LNCAP (cell line): ENCODE data around the gene PLD4.

Experiments
- TF ChIP-seq, protein P1 (sequence below): fragments of 450-650 bp; IDR thresholded peaks from 2 replicates; pipeline ENCODE4 v1.5.1; 2017; ENCODE audit warnings: mild to moderate bottlenecking

PLD4 gene

DNA sequence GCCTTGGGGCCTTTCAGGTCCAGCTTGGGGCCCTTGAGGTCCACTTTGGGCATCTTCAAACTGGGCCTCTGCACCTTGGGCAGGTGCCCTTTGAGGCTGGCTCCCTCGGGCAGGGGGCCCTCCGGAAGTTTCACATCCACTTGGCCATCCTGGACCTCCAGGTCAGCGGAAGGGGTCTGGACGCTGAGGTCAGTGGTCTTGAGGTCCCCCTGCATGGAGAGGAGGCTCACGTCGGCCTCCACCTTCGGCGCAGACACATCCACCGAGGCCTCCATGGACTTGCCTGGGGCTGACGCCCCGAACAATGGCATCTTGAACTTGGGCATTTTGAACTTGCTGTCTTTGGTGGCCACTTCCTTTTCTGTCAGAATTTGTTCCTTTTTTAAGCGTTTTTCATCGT, 28.4 kb downstream of the PLD4 start:
- TF ChIP-seq, protein P1, sequence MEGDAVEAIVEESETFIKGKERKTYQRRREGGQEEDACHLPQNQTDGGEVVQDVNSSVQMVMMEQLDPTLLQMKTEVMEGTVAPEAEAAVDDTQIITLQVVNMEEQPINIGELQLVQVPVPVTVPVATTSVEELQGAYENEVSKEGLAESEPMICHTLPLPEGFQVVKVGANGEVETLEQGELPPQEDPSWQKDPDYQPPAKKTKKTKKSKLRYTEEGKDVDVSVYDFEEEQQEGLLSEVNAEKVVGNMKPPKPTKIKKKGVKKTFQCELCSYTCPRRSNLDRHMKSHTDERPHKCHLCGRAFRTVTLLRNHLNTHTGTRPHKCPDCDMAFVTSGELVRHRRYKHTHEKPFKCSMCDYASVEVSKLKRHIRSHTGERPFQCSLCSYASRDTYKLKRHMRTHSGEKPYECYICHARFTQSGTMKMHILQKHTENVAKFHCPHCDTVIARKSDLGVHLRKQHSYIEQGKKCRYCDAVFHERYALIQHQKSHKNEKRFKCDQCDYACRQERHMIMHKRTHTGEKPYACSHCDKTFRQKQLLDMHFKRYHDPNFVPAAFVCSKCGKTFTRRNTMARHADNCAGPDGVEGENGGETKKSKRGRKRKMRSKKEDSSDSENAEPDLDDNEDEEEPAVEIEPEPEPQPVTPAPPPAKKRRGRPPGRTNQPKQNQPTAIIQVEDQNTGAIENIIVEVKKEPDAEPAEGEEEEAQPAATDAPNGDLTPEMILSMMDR, result no peak

DNA sequence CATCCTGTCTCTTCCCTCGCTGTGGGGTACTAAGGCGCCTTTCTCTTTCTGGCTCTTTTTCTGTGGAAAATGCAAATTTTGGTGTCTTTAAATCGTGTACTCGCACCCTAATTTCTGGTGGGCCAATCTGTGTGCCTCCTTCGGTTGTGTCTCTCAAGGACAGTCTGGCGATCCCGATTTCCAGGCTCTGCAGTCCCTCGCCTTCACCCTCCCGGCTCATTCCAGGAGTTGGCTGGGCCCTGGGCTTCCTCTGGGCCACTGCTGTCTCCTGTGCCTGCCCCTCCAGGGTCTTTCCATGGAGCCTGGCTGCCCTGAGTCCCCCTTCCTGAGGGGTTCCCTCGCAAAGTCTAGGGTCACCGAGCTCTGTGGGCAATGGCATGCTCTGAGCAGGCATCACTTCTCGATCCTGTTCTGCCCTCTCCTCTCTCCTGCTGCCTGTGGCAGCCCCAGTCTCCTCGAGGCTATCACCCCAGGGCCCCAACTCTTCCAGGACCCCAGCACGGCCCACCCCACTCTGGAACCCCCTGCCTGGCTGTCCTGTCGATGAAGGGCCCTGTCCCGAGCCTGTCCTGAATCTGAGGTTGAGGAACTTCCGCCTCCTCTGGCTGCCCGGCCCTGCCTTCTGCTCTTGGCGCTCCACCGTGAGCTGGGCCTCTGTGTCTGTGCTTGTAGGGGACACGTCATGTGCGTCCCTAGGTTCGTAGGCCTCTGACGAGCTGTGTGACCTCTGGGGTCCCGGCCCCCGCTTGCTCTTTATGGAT, 29.4 kb downstream of the PLD4 start:
- TF ChIP-seq, protein P1, result no peak

DNA sequence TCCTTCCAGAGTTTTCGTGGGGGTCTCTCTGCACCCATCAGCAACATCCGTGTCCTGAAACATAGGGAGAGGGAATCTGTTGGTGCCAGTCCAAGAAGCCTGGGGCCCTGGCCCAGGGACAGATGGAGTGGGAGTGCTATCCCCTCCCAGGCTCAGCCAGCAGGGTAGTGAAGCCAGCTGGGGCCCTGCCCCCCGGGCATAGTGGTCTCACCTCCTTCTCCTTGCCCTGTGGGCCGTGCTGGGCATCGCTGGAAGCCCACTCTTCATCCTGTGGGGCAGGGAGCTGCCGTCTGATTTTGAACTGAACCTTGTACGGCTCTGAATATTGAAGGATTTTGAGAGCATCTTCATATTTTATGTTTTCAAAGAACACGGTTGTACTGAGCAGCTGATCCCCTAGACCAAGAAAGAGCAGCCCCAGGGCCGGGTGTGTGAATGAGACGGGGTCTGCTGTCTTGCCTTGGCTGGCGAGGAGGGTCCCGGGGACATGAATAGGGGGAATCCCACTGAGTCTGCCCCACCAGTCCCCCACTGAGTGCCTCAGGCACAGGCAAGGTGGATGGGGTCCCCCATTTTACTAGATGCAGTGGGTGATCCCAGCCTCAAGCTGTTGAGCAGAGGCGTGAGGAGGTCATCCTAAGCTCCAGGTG, 30.2 kb downstream of the PLD4 start:
- TF ChIP-seq, protein P1, result no peak

DNA sequence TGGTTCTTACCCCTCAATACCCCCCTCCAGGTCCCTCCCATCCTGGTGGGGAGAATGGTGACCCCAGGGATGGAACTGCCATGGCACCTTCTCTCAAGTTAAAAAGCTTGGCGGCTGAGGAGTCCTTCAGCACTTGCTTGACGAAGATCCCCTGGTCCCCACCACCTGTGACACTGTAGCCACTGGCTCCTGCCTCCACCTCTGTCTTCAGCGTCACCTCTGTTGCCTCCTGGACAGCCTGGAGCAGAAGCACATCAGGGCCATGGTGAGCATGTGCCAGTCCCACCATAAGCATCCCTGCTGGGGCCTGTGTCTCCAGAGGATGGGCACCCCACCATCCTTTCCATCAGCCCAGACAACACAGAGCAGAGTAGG, 30.7 kb downstream of the PLD4 start:
- TF ChIP-seq, protein P1, result no peak

DNA sequence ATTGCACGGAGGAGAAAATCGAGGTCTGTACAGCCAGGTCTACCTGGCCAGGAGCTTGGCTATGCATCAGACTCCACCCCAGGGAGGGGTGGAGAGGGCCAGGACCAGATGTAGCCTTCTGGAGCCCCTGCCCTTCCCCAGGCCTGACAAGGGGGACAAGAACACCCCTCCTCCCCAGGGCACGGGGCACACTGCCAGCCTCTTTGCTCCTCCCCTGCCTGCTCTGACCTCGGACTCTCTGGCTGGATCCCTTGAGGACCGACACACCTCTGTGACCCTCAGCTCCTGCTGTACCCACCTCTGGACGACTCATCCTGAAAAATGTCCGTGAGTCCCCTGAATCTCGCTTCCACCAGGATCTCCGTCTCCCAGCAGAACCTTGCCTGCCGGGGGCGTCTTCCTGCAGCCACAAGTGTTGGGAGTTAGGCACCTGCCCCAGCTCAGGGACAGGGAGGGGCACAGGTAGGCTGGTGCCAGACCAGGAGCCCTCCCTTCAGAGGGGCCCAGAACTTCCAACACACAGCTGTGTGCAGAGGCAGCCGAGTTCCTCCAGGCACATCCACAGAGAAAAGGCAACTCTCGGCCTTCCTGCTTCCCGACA, 31.7 kb downstream of the PLD4 start:
- TF ChIP-seq, protein P1, result no peak

DNA sequence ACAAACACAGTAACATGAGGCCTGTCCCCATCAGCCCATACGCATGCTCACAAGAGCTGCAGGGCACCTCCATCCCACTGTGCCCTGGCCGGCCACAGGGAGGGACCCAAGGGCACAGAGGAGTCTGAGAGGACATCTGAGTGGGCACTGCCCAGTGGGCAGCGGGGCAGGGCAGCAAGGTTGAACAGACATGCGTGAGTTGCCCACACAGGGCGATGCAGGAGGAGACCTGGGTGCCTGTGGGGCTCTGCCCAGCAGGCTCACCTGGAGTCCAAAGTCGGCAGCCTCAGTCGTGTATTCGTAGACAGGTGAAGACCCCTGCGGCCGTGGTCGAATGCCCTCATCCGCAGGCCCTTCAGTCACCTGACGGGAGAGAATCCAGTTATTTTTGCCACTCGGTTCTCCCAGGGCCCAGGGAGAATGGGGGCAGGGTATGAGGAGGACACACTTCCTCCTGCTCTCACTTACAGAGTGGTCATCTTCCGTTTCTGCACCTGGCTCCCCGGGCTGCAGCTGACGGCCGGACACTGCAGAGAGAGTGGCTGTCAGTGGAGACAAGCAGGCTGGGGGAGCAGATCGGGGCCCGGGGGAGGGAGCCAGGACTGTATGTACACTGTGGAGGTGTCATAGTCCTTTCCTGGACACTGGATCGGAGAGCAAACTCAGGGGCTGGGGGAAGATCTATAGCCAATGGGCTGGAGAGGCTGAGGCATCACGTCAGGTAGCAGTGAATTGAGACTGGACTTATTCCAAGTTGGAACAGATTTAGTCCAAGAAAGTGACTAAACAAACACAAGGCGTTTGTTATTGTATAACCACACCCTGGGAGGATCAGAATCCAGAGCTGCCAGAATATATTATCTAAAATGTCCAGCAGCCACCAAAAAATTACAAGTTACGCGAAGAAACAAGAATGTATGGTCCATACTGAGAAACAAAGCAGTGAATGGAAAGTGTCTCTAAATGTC, 32.8 kb downstream of the PLD4 start:
- TF ChIP-seq, protein P1, result no peak

DNA sequence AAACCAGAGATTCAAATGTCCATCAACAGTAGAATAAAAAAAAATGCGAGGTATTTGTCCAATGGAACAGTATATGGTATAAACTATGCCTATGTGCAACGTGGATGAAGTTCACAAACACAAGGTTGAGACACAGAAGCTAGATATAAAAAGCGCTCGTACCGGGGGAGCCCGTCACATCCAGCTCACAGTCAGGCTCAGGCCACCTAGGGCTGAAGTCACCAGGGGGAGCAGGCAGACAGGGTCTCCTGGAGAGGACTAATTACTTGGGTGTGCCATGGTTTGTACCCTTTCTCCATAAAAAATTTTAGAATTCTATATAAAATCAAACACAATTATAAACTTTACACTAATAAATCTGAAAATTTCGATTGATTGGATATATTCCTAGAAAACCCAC, 39.9 kb downstream of the PLD4 start:
- TF ChIP-seq, protein P1, result no peak
